Bone marrow (tissue), 2 donors: ENCODE results near the gene ZNF718.
"Not testable (repeated sequence)": the region's sequence is repeated elsewhere in the genome, so short reads cannot be mapped to it uniquely, and the experiment has no call there.

ENCODE experiments used
- DNase-seq, 2 donors: peaks; one replicate each; lab custom pipeline; 2025; lab: John Stamatoyannopoulos, UW

Gene ZNF718

GRCh38 chr4:124275-125081 lies at the start of gene ZNF718:
TSS of gene ZNF718 (plus strand) at chr4:124501. CDS start at chr4:124671, 170 bp downstream.
- peak; percentile 31 to 68 for DNase-seq

GRCh38 chr4:85951-86350 lies 38.4 kb upstream of the ZNF718 start:
- no peak for DNase-seq

- not testable (repeated sequence) for DNase-seq
Observed at GRCh38 chr4:86559-87324, 37.6 kb upstream of the ZNF718 start.

GRCh38 chr4:98386-98785 lies 25.9 kb upstream of the ZNF718 start:
- DNase-seq, result no peak

- no peak for DNase-seq
Observed at GRCh38 chr4:99863-100262, 24.4 kb upstream of the ZNF718 start.

GRCh38 chr4:107083-107443 lies 17.2 kb upstream of the ZNF718 start:
- no peak for DNase-seq

- DNase-seq, result no peak
Observed at GRCh38 chr4:107444-108429, 16.6 kb upstream of the ZNF718 start.

GRCh38 chr4:112771-113170 lies 11.5 kb upstream of the ZNF718 start:
- no peak for DNase-seq

GRCh38 chr4:113732-114131 lies 10.6 kb upstream of the ZNF718 start:
- DNase-seq, result no peak

GRCh38 chr4:114149-114548 lies 10.2 kb upstream of the ZNF718 start:
- DNase-seq, result no peak

- DNase-seq, result no peak
Observed at GRCh38 chr4:116499-116898, 7.8 kb upstream of the ZNF718 start.

- DNase-seq, result no peak
Observed at GRCh38 chr4:120616-121015, 3.7 kb upstream of the ZNF718 start.

GRCh38 chr4:121408-122084 lies 2.8 kb upstream of the ZNF718 start:
- peak in 1 of 2 donors; percentile 67 for DNase-seq

GRCh38 chr4:123922-124274 lies 403 bp upstream of the ZNF718 start:
- DNase-seq, result not testable (repeated sequence)

- DNase-seq, result no peak
Observed at GRCh38 chr4:125091-125771, 930 bp downstream of the ZNF718 start.

GRCh38 chr4:125833-126232 lies 1.5 kb downstream of the ZNF718 start:
- DNase-seq, result no peak

GRCh38 chr4:132483-132882 lies 8.2 kb downstream of the ZNF718 start:
- DNase-seq, result no peak

- no peak for DNase-seq
Observed at GRCh38 chr4:138935-139334, 14.6 kb downstream of the ZNF718 start.

GRCh38 chr4:139691-140090 lies 15.4 kb downstream of the ZNF718 start:
- DNase-seq, result no peak

GRCh38 chr4:146621-147020 lies 22.3 kb downstream of the ZNF718 start:
- DNase-seq, result no peak

- DNase-seq, result no peak
Observed at GRCh38 chr4:147233-147632, 22.9 kb downstream of the ZNF718 start.
